ENCODE data around the gene KIAA1191. TPM values are rescaled to one million over a fixed set of nuclear protein-coding genes. Genes with fewer than 3 reads are reported as not detected.

KIAA1191 gene
- total RNA-seq, 1 experiment from 2014 or later = 99.0 TPM

- Histone ChIP-seq H3K9ac (ENCODE audit: low read length) (no peak overlapping the region), H4K20me1 (ENCODE audit: insufficient read depth) (no peaks in the 10 kb centered on the region; the same call in 1 of the 2 replicates), H3K9me3 (ENCODE audit: control insufficient read depth in 1 of 2, insufficient read depth in 1 of 2, low read depth in 1 of 2, low read length in 2 of 2) (no peaks in the 10 kb centered on the region), H2AFZ (ENCODE audit: low read depth, low read length, poor library complexity, severe bottlenecking) (no peak overlapping the region), H3K4me1 (ENCODE audit: control insufficient read depth in 1 of 2, insufficient read depth in 2 of 2, low read length in 2 of 2) (no peaks in the 10 kb centered on the region), H3K9me2 (ENCODE audit: insufficient read depth) (no peaks in the 10 kb centered on the region), H3K4me2 (ENCODE audit: low read length) (no peak overlapping the region), H3K79me2 (ENCODE audit: insufficient read depth, low read length) (peaks cover 10% of the 10 kb centered on the region; the same call in 1 of the 2 replicates), H3K36me3 (ENCODE audit: control insufficient read depth in 1 of 2, insufficient read depth in 2 of 2, low read length in 2 of 2) (peaks cover 20 to 42% of the 10 kb centered on the region in 2 experiments; a peak in 3 of 4 replicates), H3K4me3 (replicated peaks in 1 of 2; ENCODE audit: low read depth in 1 of 2, low read length in 2 of 2) (no peak overlapping the region), H3K27ac (ENCODE audit: low read depth, low read length) (no peak overlapping the region), H3K27me3 (ENCODE audit: insufficient read depth, low read length) (no peaks in the 10 kb centered on the region)
- CTCF ChIA-PET = no interaction called here
- ATAC-seq = no peak
- intact Hi-C loops (cut with micrococcal nuclease) = no loop called here
- RAD21 ChIA-PET (ENCODE audit: low non-redundant PET in 1 of 2, low total read pairs in 2 of 2, uncharacterized antibody in 2 of 2, unreplicated experiment in 2 of 2) = no interaction called here
- POLR2A ChIA-PET = no interaction called here
- TF ChIP-seq REST (IDR thresholded peaks at IDR 0.05; ENCODE audit: low read depth) (no peak), ZFX (IDR thresholded peaks at IDR 0.05) (no peak), ATF3 (IDR thresholded peaks at IDR 0.05) (no peak), POLR2AphosphoS5 (IDR thresholded peaks at IDR 0.05; ENCODE audit: low read depth, low read length) (no peak), TCF7L2 (IDR thresholded peaks at IDR 0.05; ENCODE audit: borderline replicate concordance, extremely low read depth, insufficient read depth, insufficient read length) (no peak), FOSL1 (IDR thresholded peaks at IDR 0.05; ENCODE audit: low read depth) (no peak), ZBTB33 (IDR thresholded peaks at IDR 0.05; ENCODE audit: extremely low read depth, insufficient replicate concordance, low read length) (no peak), CEBPB (IDR thresholded peaks at IDR 0.05; ENCODE audit: low read depth) (no peak), ELF1 (IDR thresholded peaks at IDR 0.05; ENCODE audit: borderline replicate concordance, low read depth) (no peak), POLR2A (IDR thresholded peaks at IDR 0.05; ENCODE audit: borderline replicate concordance, extremely low read depth, insufficient read depth, insufficient read length) (no peak), EZH2phosphoT487 (IDR thresholded peaks at IDR 0.05; ENCODE audit: borderline replicate concordance) (no peak), SRF (IDR thresholded peaks at IDR 0.05; ENCODE audit: low read depth) (no peak), CTCF (IDR thresholded peaks at IDR 0.05 in 2 of 3, conservative IDR thresholded peaks at IDR 0.05 in 1 of 3; ENCODE audit: borderline replicate concordance in 1 of 3, insufficient read depth in 1 of 3, low read depth in 2 of 3, low read length in 2 of 3) (no peak), YY1 (IDR thresholded peaks at IDR 0.05; ENCODE audit: extremely low read depth, insufficient replicate concordance, low read depth, low read length) (no peak), EGR1 (IDR thresholded peaks at IDR 0.05; ENCODE audit: low read depth) (no peak), MAX (IDR thresholded peaks at IDR 0.05) (no peak), EZH2 (IDR thresholded peaks at IDR 0.05) (no peak)
- DNase-seq (ENCODE audit: low read depth, low spot score) = no peak
- no TSS peak for BruUV-seq (replicated peaks)
Observed at GRCh38 chr5:176379881-176380280, 18.3 kb upstream of the KIAA1191 start.
